OCI-LY7 (cell line): Measurements from ENCODE around the gene ZXDC.

Experiments
- EZH2phosphoT487 ChIP-seq: fragments of 200-600 bp; sonication (generic); IDR thresholded peaks from 2 replicates; pipeline ENCODE4 v1.6.1; 2018; ENCODE audit warnings: low read depth, borderline replicate concordance, mild to moderate bottlenecking, mixed run types, antibody characterized with exemption, low read length, moderate library complexity, mixed read lengths
- TF ChIP-seq, protein P1 (sequence below): fragments of 200-600 bp; sonication (generic); conservative IDR thresholded peaks from 2 replicates; pipeline ENCODE4 v1.5.1; 2014; ENCODE audit warnings: mild to moderate bottlenecking, antibody characterized with exemption, low read length, moderate library complexity, mixed read lengths

- TF ChIP-seq, protein P1, sequence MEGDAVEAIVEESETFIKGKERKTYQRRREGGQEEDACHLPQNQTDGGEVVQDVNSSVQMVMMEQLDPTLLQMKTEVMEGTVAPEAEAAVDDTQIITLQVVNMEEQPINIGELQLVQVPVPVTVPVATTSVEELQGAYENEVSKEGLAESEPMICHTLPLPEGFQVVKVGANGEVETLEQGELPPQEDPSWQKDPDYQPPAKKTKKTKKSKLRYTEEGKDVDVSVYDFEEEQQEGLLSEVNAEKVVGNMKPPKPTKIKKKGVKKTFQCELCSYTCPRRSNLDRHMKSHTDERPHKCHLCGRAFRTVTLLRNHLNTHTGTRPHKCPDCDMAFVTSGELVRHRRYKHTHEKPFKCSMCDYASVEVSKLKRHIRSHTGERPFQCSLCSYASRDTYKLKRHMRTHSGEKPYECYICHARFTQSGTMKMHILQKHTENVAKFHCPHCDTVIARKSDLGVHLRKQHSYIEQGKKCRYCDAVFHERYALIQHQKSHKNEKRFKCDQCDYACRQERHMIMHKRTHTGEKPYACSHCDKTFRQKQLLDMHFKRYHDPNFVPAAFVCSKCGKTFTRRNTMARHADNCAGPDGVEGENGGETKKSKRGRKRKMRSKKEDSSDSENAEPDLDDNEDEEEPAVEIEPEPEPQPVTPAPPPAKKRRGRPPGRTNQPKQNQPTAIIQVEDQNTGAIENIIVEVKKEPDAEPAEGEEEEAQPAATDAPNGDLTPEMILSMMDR, result no peak
- no peak for TF ChIP-seq EZH2phosphoT487
Observed at GRCh38 chr3:126445506-126445905, 30.2 kb downstream of the ZXDC start.
